KOPT-K1 (cell line): ENCODE results near the gene C22orf23.

ENCODE experiments used
- H3K27ac ChIP-seq: fragments of 200-600 bp; sonication (generic); 2 replicates; pipeline ENCODE4 v1.5.1; 2016; ENCODE audit warnings: antibody characterized with exemption, mild to moderate bottlenecking, low read depth, low read length; ENCODE audit not compliant: poor library complexity, severe bottlenecking
- H3K36me3 ChIP-seq: fragments of 200-600 bp; sonication (generic); 2 replicates; pipeline ENCODE4 v1.5.1; 2017; ENCODE audit warnings: antibody characterized with exemption, mild to moderate bottlenecking, low read length, moderate library complexity; ENCODE audit not compliant: insufficient read depth
- H3K9me3 ChIP-seq: fragments of 200-600 bp; sonication (generic); 2 replicates; pipeline ENCODE4 v1.5.1; 2017; ENCODE audit warnings: antibody characterized with exemption, low read length, mild to moderate bottlenecking; ENCODE audit not compliant: insufficient read depth, poor library complexity, severe bottlenecking

The C22orf23 gene

DNA sequence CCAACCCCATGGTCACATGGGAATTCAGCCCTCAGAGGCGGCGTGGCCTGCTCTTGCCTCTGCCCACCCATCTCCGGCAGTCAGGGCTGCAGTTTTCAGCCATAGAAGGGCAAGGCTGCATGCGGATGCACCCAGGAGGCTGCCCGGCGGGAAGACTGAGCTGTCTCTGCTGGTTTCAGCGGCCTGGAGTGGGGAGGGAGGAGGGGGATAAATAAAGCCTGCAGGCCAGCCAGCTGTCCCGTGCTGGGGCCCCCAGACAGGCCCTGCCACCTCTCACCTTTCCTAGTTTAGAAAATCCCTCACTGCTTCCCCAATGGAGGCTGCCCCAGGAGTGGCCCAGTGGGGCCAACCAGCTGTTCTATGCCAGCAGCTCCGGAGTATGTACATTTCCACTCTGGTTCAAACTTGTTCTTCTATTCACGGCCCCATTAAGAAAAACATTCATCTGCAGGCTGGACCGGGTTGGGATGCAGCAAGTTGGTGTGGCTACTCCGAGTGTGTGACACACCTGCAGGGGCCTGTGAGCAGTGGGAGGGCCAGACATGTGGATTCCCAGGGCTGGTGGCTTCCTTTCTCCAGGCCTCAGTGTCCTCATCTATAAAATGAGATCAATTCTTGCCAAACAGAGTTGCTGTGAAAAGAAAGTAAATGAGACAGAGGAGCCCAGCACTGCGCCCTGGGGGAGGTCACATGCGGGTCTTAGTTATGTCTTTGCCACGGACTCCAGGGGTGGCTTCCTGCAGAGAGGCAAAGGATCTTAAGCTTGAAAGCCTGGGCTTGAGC lies 42.3 kb downstream of the C22orf23 start:
- Histone ChIP-seq H3K9me3 (no peaks in the 10 kb centered on the region), H3K36me3 (no peaks in the 10 kb centered on the region), H3K27ac (no peak overlapping the region)

GRCh38 chr22:37909766-37910165 lies 43.6 kb downstream of the C22orf23 start:
- Histone ChIP-seq H3K36me3 (no peaks in the 10 kb centered on the region), H3K27ac (no peak overlapping the region), H3K9me3 (no peaks in the 10 kb centered on the region)

DNA sequence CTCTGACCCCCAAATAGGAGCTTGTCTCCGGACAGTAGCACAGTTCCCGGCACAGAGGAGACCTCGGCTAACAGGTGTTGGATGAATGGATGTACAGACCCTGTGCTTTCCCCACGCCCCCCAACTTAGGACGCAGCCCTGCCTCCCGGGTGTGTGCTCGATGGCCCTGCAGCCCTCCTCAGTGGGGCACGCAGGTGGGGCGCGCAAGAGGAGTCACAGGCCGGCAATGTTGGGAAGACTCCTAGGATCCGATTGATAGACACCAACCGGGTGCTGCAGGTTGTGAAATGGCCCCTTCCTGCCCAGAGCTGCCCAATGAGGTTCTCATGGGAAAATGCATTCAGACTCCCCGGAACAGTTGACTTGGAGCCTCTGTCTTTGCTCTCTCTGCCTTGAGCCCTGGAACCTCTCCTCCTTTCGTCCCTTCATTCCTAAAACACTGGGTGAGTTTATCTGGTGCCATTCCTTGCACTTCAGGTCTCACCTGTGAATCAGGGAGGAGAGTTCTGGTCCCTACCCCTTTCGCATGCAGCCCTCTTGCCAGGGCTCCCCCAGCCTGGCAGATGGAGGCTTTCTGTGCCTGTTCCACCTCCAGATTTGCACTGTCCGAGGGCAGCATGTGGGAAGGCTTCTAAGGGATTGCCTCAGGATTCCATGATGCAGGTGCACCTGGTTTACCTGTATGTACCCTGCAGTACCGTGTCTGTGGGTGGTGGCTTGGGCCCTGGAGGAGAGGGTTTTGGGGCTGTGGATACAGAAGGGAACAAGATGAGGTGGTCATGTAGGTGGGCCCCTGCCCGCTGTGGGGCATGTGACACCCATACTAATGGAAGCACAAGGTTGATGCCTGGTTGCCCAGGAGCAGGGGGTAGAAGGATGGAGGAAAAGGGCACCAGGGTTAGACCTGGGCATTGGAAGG lies 46.1 kb downstream of the C22orf23 start:
- H3K36me3 ChIP-seq: no peaks in the 10 kb centered on the region
- H3K9me3 ChIP-seq: no peaks in the 10 kb centered on the region
- no peak overlapping the region for H3K27ac ChIP-seq

DNA sequence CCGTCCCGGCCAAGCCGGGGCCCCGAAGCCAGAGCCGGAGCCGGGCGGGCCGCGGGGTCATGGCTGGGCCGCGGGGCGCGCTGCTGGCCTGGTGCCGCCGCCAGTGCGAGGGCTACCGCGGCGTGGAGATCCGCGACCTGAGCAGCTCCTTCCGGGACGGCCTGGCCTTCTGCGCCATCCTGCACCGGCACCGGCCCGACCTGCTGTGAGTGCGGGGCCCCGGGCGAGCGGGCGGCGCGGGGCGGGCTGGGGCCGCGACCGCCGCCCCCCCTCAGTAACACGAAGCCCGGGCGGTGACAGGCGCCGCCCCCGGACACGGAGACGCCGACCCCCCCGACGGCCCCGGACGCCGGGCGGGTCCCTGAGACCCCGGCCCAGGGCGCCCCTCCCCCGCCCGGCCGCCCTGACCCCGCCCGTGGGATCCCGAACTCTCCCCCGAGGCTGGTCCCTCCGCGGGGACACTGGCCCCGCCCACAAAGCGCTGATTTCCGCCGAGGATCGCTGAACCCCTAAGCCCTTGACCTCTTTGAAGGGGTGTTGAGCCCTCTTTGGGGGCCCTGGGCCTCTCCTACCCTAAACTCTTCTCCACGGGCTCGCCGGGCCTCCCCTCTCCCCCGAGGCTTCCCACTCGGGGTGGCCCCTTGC lies 46.9 kb downstream of the C22orf23 start:
- Histone ChIP-seq H3K27ac (no peak overlapping the region), H3K36me3 (no peaks in the 10 kb centered on the region), H3K9me3 (no peaks in the 10 kb centered on the region)

DNA sequence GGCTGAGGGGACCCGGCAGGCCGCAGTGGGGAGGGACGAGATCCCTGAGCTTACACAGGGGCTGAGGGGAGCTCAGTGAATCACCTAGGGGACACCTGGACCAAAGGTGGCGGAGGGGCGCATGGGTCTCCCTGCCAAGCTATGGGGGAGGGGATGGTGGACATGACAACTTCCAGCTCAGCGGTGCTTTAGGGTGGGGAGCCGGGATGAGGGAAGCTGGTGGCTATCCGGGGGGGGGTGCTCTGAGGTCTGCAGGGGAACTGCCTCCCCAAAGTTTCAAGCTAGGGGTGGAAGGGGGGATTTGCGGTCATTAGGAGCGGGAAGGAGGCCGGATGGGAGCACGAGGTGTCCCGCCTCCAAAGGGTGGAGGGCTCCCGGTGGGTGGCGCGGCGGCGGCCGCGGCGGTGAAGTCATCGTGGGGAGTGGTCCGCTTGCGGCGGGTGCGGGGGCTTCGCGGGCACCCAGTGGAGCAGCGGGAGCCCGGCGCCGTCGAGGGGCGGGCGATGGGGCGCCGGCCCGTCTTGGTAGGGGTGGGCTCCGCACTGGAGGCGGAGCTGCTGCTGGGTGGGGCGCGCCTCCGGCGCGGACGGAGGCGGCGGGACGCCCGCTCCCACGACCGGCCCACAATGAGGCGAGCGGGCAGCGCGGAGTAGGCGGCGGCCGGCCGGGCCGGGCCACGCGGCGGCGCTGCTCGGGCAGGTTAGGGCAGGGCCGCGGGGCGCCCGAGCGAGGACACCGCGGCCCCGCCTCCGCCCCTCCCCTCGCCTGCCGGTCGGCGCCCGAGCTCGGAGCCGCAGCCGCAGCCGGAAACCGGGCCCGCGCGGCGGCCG lies 47.7 kb downstream of the C22orf23 start, which contains the start of gene MICALL1:
MICALL1 (plus strand) TSS at position 764 of the 830 bp plus-strand sequence. CDS start 126 bp downstream, outside the sequence.
- Histone ChIP-seq H3K36me3 (no peaks in the 10 kb centered on the region), H3K27ac (peak within 1 kb of the TSS; percentile 27), H3K9me3 (no peaks in the 10 kb centered on the region)

DNA sequence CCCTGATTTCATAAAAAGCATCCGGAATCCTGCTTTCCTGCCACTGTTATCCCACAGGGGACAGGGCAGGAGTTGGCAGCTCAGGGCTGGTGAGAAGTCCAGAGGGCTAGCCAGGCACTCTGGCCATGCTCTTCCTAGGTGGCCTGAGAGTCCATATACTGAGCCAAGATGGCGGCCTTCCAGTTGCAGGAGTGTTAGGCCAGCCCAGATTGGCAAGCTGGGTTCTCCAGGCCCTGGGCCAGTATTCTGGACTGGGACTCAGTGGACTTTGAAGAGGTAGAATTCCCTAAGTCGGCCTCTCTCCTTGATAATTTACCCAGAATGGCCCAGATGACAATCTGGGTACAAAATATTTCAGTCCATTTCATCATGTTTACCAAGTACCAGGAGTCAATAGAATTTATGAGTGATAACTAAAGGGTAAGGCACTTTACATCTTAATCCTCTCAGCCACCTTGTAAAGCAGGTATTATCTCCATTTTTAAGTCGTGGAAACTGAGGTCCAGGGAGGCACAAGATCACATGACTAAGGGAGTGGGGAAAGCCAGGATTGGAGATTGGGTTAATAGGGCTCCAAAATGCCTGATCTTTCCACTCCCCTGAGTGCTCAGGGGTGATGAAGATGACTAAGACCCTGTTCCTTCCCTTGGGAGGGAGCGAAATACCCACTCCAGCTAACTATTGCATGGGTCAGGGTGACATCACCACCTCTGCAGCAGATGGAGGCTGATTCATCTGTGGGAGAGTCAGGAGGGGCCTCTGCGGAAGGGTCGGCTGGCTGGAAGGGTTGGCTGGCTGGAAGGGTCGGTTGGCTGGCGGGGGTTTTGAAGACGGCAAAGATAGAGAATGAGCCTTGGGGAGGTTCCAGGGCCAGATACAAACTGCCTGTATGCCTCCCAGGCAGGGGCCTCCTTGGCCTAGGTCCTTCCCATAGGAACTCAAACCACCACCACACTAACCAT lies 48.5 kb downstream of the C22orf23 start:
- Histone ChIP-seq H3K27ac (no peak overlapping the region), H3K9me3 (no peaks in the 10 kb centered on the region)

DNA sequence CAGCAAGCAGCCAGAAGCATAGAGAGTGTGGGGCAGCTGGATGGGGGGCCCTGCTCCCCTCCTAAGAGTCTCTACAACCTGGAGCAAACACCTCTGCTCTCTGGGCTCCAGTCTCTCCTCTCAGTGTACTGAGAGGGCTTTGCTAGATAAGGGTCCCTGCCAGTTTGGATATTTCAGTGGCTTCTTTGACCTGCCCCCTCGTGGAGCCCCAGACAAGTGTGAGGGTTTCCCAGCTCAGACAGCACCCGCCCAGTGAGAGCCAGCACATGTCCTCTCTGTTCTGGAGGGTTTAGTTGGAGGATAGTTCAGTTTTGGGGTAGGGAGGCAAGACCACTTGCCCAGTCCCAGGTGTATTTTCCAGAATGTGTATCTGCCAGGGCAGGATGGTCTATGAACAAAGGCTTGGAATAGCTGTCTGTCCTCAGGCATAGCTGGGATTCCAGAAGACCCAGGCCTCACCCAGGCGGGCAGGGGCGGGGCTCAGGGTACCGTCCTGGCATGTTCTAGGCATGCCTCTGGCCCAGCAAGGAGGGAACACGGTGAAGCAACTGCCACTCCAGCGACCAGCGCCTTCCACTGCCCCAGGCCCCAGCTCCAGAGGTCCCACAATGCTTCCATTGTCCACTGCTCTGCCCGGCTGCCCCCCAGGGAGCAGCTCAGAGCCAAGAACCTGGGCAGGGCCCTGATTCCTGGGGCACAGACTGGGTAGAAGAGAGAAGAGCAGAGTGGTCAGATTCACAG lies 54.8 kb downstream of the C22orf23 start:
- Histone ChIP-seq H3K27ac (no peak overlapping the region), H3K9me3 (no peaks in the 10 kb centered on the region), H3K36me3 (peaks cover 5% of the 10 kb centered on the region; the same call in 1 of the 2 replicates)

More for the DNA sequence above, 48.5 kb downstream of the C22orf23 start:
- H3K36me3 ChIP-seq: no peaks in the 10 kb centered on the region

GRCh38 chr22:37897807-37898206 lies 55.6 kb downstream of the C22orf23 start:
- Histone ChIP-seq H3K27ac (no peak overlapping the region), H3K36me3 (peaks cover 10% of the 10 kb centered on the region; the same call in 1 of the 2 replicates), H3K9me3 (no peaks in the 10 kb centered on the region)

DNA sequence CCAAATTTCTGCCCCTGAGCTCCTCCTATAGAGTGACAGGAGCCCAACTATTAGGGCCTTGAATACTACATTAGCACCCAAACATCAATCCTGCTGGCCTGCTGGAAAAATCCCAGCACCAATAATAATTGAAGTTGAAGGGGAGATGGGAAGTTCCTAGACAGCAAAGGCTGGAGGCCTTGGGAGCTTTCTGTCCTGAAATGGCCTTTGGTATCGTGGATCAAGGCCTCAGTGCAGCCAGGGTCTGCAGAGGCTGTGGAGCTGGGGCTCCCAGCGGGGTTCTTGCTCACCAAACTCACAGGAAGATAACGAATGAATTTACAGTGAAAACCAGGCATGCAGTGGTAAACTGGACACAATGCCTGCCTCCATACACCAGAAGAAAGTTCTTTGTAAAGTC lies 56.5 kb downstream of the C22orf23 start:
- H3K27ac ChIP-seq: peak overlapping the region; percentile 71
- peaks cover 18% of the 10 kb centered on the region for H3K36me3 ChIP-seq
- H3K9me3 ChIP-seq: no peaks in the 10 kb centered on the region

DNA sequence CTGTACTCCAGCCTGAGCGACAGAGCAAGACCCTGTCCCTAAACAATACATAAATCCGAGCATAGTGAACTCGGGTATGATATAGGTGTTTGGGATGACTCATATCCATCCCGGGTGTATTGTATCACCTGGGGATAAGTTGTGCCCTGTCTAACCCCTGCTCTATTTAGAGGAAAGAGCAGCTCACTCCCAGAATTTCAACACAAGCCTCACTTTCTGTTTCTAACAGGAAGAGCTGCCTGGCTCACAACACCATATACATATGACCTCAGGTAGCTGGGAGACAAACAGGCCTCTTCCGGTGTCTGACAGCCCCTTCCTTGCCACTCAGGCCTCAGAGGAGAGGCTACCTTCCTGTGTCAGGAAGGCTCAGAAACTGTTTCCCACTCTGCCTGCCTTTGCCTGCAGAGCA lies 57.2 kb downstream of the C22orf23 start:
- Histone ChIP-seq H3K27ac (peak overlapping the region; percentile 71), H3K36me3 (peaks cover 26% of the 10 kb centered on the region), H3K9me3 (no peaks in the 10 kb centered on the region)

GRCh38 chr22:37894939-37895670 lies 58.3 kb downstream of the C22orf23 start:
- Histone ChIP-seq H3K9me3 (no peaks in the 10 kb centered on the region), H3K36me3 (peaks cover 37% of the 10 kb centered on the region), H3K27ac (no peak overlapping the region)

- peaks cover 52% of the 10 kb centered on the region for H3K36me3 ChIP-seq
- no peak overlapping the region for H3K27ac ChIP-seq
- H3K9me3 ChIP-seq: no peaks in the 10 kb centered on the region
These were observed 59.8 kb downstream of the C22orf23 start for GRCh38 chr22:37893583-37893983.
